Fibroblast of lung (primary cell): ENCODE results near the gene DMXL2. TPM values are rescaled to one million over a fixed set of nuclear protein-coding genes. Genes with fewer than 3 reads are reported as not detected.

Experiments
- DNase-seq, 2 donors: peaks; one replicate each; pipeline versions ENCODE4 v3.0.0 to v3.0.0-alpha.2; 2010; ENCODE audit warnings: low read depth in 2 of 2
- H2AFZ ChIP-seq: 2 replicates; pipeline ENCODE4 v1.5.1; 2012; ENCODE audit warnings: low read length, control low read depth, inconsistent platforms
- H3K27ac ChIP-seq: 2 replicates; pipeline ENCODE4 v1.5.1; 2011; ENCODE audit warnings: low read length, control low read depth; ENCODE audit not compliant: insufficient read depth
- H3K27me3 ChIP-seq: 2 replicates; pipeline ENCODE4 v1.5.1; 2011; ENCODE audit warnings: mild to moderate bottlenecking, low read length; ENCODE audit not compliant: control insufficient read depth, insufficient read depth
- H3K36me3 ChIP-seq: 2 replicates; pipeline ENCODE4 v1.5.1; 2011; ENCODE audit warnings: low read length; ENCODE audit not compliant: control insufficient read depth, insufficient read depth
- H3K4me1 ChIP-seq: 2 replicates; pipeline ENCODE4 v1.5.1; 2011; ENCODE audit warnings: low read length; ENCODE audit not compliant: control insufficient read depth, insufficient read depth; ENCODE audit errors: extremely low read depth
- H3K4me2 ChIP-seq: 2 replicates; pipeline ENCODE4 v1.5.1; 2011; ENCODE audit warnings: low read length, control low read depth; ENCODE audit not compliant: insufficient read depth; ENCODE audit errors: extremely low read depth
- H3K4me3 ChIP-seq, 4 experiments: fragments of 200-600 bp in 1 of 4; sonication (generic) in 1 of 4; replicated peaks in 1 of 4; 2 replicates each; pipeline ENCODE4 v1.5.1; 2011 to 2016; ENCODE audit warnings: low read length in 4 of 4, low read depth in 3 of 4, mild to moderate bottlenecking in 3 of 4, control low read depth in 2 of 4, inconsistent platforms in 1 of 4, mixed read lengths in 1 of 4; ENCODE audit not compliant: insufficient read depth in 1 of 4; ENCODE audit errors: control extremely low read depth in 1 of 4
- H3K79me2 ChIP-seq: 2 replicates; pipeline ENCODE4 v1.5.1; 2012; ENCODE audit warnings: mild to moderate bottlenecking, low read length, inconsistent platforms; ENCODE audit not compliant: control insufficient read depth, insufficient read depth
- H3K9ac ChIP-seq: 2 replicates; pipeline ENCODE4 v1.5.1; 2011; ENCODE audit warnings: mild to moderate bottlenecking, low read length, control low read depth; ENCODE audit not compliant: insufficient read depth
- H3K9me3 ChIP-seq: 2 replicates; pipeline ENCODE4 v1.5.1; 2012; ENCODE audit warnings: low read depth, low read length; ENCODE audit not compliant: control insufficient read depth, insufficient read depth
- H4K20me1 ChIP-seq: 2 replicates; pipeline ENCODE4 v1.5.1; 2011; ENCODE audit warnings: low read length; ENCODE audit not compliant: control insufficient read depth, insufficient read depth; ENCODE audit errors: extremely low read depth
- CTCF ChIP-seq, 2 donors: IDR thresholded peaks in 1 of 2; conservative IDR thresholded peaks in 1 of 2; 1 replicate in 1 of 2; 2 replicates in 1 of 2; pipeline ENCODE4 v1.5.1; 2011 to 2012; ENCODE audit warnings: low read length in 2 of 2, control low read depth in 1 of 2, inconsistent platforms in 1 of 2, low read depth in 1 of 2, mild to moderate bottlenecking in 1 of 2
- EZH2 ChIP-seq: IDR thresholded peaks from 2 replicates; pipeline ENCODE4 v1.5.1; 2012; ENCODE audit warnings: low read length, control low read depth, mild to moderate bottlenecking; ENCODE audit errors: missing control alignments
- polyA plus RNA-seq, 2 donors: library from polyadenylated mRNA; depleted of rRNA in 1 of 2; stranded (reverse) in 1 of 2; unstranded in 1 of 2; fragments of >200 nt; gene quantifications; 2 replicates each; pipeline ENCODE4 v1.2.1, GENCODE V29; 2011 to 2012; ENCODE audit warnings: missing spikeins in 1 of 2
- total RNA-seq: library from RNA; depleted of rRNA; stranded (reverse); fragments of >200 nt; gene quantifications from 2 replicates; pipeline ENCODE4 v1.2.1, GENCODE V29; 2014

DMXL2 gene
- total and polyA plus RNA-seq, 2 donors (not counting 1 experiment from before 2014, with no cell fraction given), result 9.4 to 31.2 TPM

- DNase-seq, result no peak
- no peaks in the 10 kb centered on the region for H3K4me1 ChIP-seq
Measured at GRCh38 chr15:51516291-51516690, 106.3 kb downstream of the DMXL2 start.

GRCh38 chr15:51505251-51505650 lies 117.3 kb downstream of the DMXL2 start:
- no peak overlapping the region for H3K9ac ChIP-seq
- H4K20me1 ChIP-seq, result no peaks in the 10 kb centered on the region
- no peaks in the 10 kb centered on the region for H3K79me2 ChIP-seq
- H3K27me3 ChIP-seq, result no peaks in the 10 kb centered on the region
- no peak overlapping the region for H3K27ac ChIP-seq
- no peaks in the 10 kb centered on the region for H3K36me3 ChIP-seq
- no peak overlapping the region for H2AFZ ChIP-seq
- no peak overlapping the region for H3K4me3 ChIP-seq
- no peak for TF ChIP-seq CTCF (conservative IDR thresholded peaks at IDR 0.05 in 1 of 2, IDR thresholded peaks at IDR 0.05 in 1 of 2; ENCODE audit: low read depth in 1 of 2, low read length in 2 of 2)
- TF ChIP-seq EZH2, result no peak
- DNase-seq, result no peak
- no peak overlapping the region for H3K4me2 ChIP-seq
- no peaks in the 10 kb centered on the region for H3K9me3 ChIP-seq
- no peaks in the 10 kb centered on the region for H3K4me1 ChIP-seq

More at GRCh38 chr15:51516291-51516690, 106.3 kb downstream of the DMXL2 start:
- Histone ChIP-seq H3K36me3 (no peaks in the 10 kb centered on the region), H3K27me3 (no peaks in the 10 kb centered on the region), H3K4me3 (no peak overlapping the region), H2AFZ (no peak overlapping the region), H3K27ac (no peak overlapping the region), H3K4me2 (no peak overlapping the region), H3K9me3 (no peaks in the 10 kb centered on the region), H3K9ac (no peak overlapping the region), H3K79me2 (no peaks in the 10 kb centered on the region), H4K20me1 (no peaks in the 10 kb centered on the region)
- TF ChIP-seq EZH2 (no peak), CTCF (conservative IDR thresholded peaks at IDR 0.05 in 1 of 2, IDR thresholded peaks at IDR 0.05 in 1 of 2; ENCODE audit: low read depth in 1 of 2, low read length in 2 of 2) (no peak)

GRCh38 chr15:51503003-51503402 lies 119.6 kb downstream of the DMXL2 start:
- Histone ChIP-seq H3K36me3 (no peaks in the 10 kb centered on the region), H3K79me2 (no peaks in the 10 kb centered on the region), H2AFZ (no peak overlapping the region), H3K9me3 (no peaks in the 10 kb centered on the region), H4K20me1 (no peaks in the 10 kb centered on the region), H3K4me3 (no peak overlapping the region), H3K9ac (no peak overlapping the region), H3K27me3 (no peaks in the 10 kb centered on the region), H3K4me2 (no peak overlapping the region), H3K4me1 (no peaks in the 10 kb centered on the region), H3K27ac (no peak overlapping the region)
- no peak for TF ChIP-seq EZH2
- no peak for TF ChIP-seq CTCF (conservative IDR thresholded peaks at IDR 0.05 in 1 of 2, IDR thresholded peaks at IDR 0.05 in 1 of 2; ENCODE audit: low read depth in 1 of 2, low read length in 2 of 2)
- no peak for DNase-seq
